HG03469 (cell line): ENCODE results near the gene ETF1.
"Not testable (repeated sequence)": the region's sequence is repeated elsewhere in the genome, so short reads cannot be mapped to it uniquely, and the experiment has no call there.

Experiments used
- ATAC-seq: cut with Tn5 transposase; IDR thresholded peaks from one replicate; pipeline ENCODE4 v1.9.1; 2021; ENCODE audit warnings: mild to moderate bottlenecking, moderate library complexity, moderate number of reproducible peaks; ENCODE audit not compliant: unreplicated experiment

The ETF1 gene

GRCh38 chr5:138491669-138492559, 51.1 kb downstream of the ETF1 start:
- peak; percentile 93 for ATAC-seq

- no peak for ATAC-seq
Measured at GRCh38 chr5:138491284-138491648, 51.8 kb downstream of the ETF1 start.

- no peak for ATAC-seq
Measured at GRCh38 chr5:138490648-138491283, 52.3 kb downstream of the ETF1 start.

- ATAC-seq, result no peak
Measured at GRCh38 chr5:138489683-138490061, 53.4 kb downstream of the ETF1 start.

GRCh38 chr5:138488481-138488945, 54.5 kb downstream of the ETF1 start:
- ATAC-seq, result no peak

- ATAC-seq, result no peak
Measured at GRCh38 chr5:138482638-138483037, 60.4 kb downstream of the ETF1 start.

GRCh38 chr5:138476918-138477317, 66.1 kb downstream of the ETF1 start:
- no peak for ATAC-seq

GRCh38 chr5:138473151-138473550, 69.9 kb downstream of the ETF1 start:
- not testable (repeated sequence) for ATAC-seq

- no peak for ATAC-seq
Measured at GRCh38 chr5:138472353-138472752, 70.7 kb downstream of the ETF1 start.

GRCh38 chr5:138471052-138471361, 72.0 kb downstream of the ETF1 start:
- ATAC-seq, result no peak

- ATAC-seq, result no peak
Measured at GRCh38 chr5:138470322-138471051, 72.5 kb downstream of the ETF1 start.

GRCh38 chr5:138469540-138470321, 73.3 kb downstream of the ETF1 start:
- no peak for ATAC-seq

GRCh38 chr5:138468966-138469539, 74.0 kb downstream of the ETF1 start:
- no peak for ATAC-seq

- ATAC-seq, result no peak
Measured at GRCh38 chr5:138468133-138468965, 74.7 kb downstream of the ETF1 start.

- ATAC-seq, result no peak
Measured at GRCh38 chr5:138467711-138468132, 75.3 kb downstream of the ETF1 start.

GRCh38 chr5:138466900-138467710, 75.9 kb downstream of the ETF1 start:
- ATAC-seq, result no peak

- no peak for ATAC-seq
Measured at GRCh38 chr5:138466125-138466899, 76.7 kb downstream of the ETF1 start.
